ENCODE data around the gene PPM1J.

The PPM1J gene

GRCh38 chr1:112677501-112677900 lies 37.6 kb downstream of the PPM1J start:
- ATAC-seq, result no peak
- no peak for TF ChIP-seq PPARA (CRISPR knock-in tag; IDR thresholded peaks at IDR 0.05; ENCODE audit: borderline replicate concordance)
- no peak for TF ChIP-seq ZNF70 (CRISPR knock-in tag; IDR thresholded peaks at IDR 0.05)
- no peak for TF ChIP-seq GLIS3 (CRISPR knock-in tag; IDR thresholded peaks at IDR 0.05)
- no peak for TF ChIP-seq ZFP3 (CRISPR knock-in tag; IDR thresholded peaks at IDR 0.05)
- no peak for TF ChIP-seq ESRRG (CRISPR knock-in tag; IDR thresholded peaks at IDR 0.05)

- TF ChIP-seq CSRNP3 (CRISPR knock-in tag; IDR thresholded peaks at IDR 0.05) (no peak), SNAI2 (CRISPR knock-in tag; IDR thresholded peaks at IDR 0.05) (no peak), GLIS3 (CRISPR knock-in tag; IDR thresholded peaks at IDR 0.05) (no peak), CSDC2 (CRISPR knock-in tag; IDR thresholded peaks at IDR 0.05) (no peak), ESRRG (CRISPR knock-in tag; IDR thresholded peaks at IDR 0.05) (no peak), ISL1 (CRISPR knock-in tag; IDR thresholded peaks at IDR 0.05) (no peak), ZNF70 (CRISPR knock-in tag; IDR thresholded peaks at IDR 0.05) (no peak), TOX (CRISPR knock-in tag; IDR thresholded peaks at IDR 0.05; ENCODE audit: borderline replicate concordance) (no peak), BACH2 (CRISPR knock-in tag; IDR thresholded peaks at IDR 0.05; ENCODE audit: borderline replicate concordance) (no peak), POU6F1 (CRISPR knock-in tag; IDR thresholded peaks at IDR 0.05; ENCODE audit: borderline replicate concordance, low read depth) (no peak), TSHZ2 (CRISPR knock-in tag; IDR thresholded peaks at IDR 0.05) (no peak), ZFP30 (CRISPR knock-in tag; IDR thresholded peaks at IDR 0.05) (no peak), ARNTL (CRISPR knock-in tag; IDR thresholded peaks at IDR 0.05; ENCODE audit: borderline replicate concordance, low read depth) (no peak), PPARA (CRISPR knock-in tag; IDR thresholded peaks at IDR 0.05; ENCODE audit: borderline replicate concordance) (no peak), CREB5 (CRISPR knock-in tag; IDR thresholded peaks at IDR 0.05; ENCODE audit: low read depth) (no peak), TCF4 (CRISPR knock-in tag; IDR thresholded peaks at IDR 0.05; ENCODE audit: borderline replicate concordance) (no peak), PATZ1 (CRISPR knock-in tag; IDR thresholded peaks at IDR 0.05; ENCODE audit: borderline replicate concordance) (no peak), RARB (CRISPR knock-in tag; IDR thresholded peaks at IDR 0.05) (no peak), ZC3H10 (CRISPR knock-in tag; IDR thresholded peaks at IDR 0.05) (no peak)
- ATAC-seq, result no peak
Measured at GRCh38 chr1:112676543-112676942, 38.6 kb downstream of the PPM1J start.

GRCh38 chr1:112675728-112676381 lies 39.3 kb downstream of the PPM1J start:
- no peak for ATAC-seq
- TF ChIP-seq ZNF8 (CRISPR knock-in tag; IDR thresholded peaks at IDR 0.05) (no peak), ZFP30 (CRISPR knock-in tag; IDR thresholded peaks at IDR 0.05) (no peak), TSHZ2 (CRISPR knock-in tag; IDR thresholded peaks at IDR 0.05) (no peak), ESRRG (CRISPR knock-in tag; IDR thresholded peaks at IDR 0.05) (no peak), ARNTL (CRISPR knock-in tag; IDR thresholded peaks at IDR 0.05; ENCODE audit: borderline replicate concordance, low read depth) (no peak), GLIS3 (CRISPR knock-in tag; IDR thresholded peaks at IDR 0.05) (no peak)

Data from SK-N-SH treated with all-trans-retinoic acid at 6 μM for 48 hours (cell line).